Measurements from ENCODE around the gene LDLRAD1. TPM values are rescaled to one million over a fixed set of nuclear protein-coding genes. Genes with fewer than 3 reads are reported as not detected.
"Not testable (repeated sequence)": the region's sequence is repeated elsewhere in the genome, so short reads cannot be mapped to it uniquely, and the experiment has no call there.

Gene LDLRAD1
- not detected in 2 replicates for total RNA-seq

- no peak for DNase-seq (ENCODE audit: low read depth)
Observed at GRCh38 chr1:54017979-54018378, at the start of gene LDLRAD1. Gene LDLRAD1 (minus strand): TSS chr1:54018186. CDS start chr1:54018112, 74 bp downstream.

- DNase-seq (ENCODE audit: low read depth), result no peak
Observed at GRCh38 chr1:54064299-54064698, 46.3 kb upstream of the LDLRAD1 start.

GRCh38 chr1:54054438-54054749 is 36.4 kb upstream of the LDLRAD1 start:
- DNase-seq (ENCODE audit: low read depth), result peak; percentile 7

GRCh38 chr1:54053745-54054437 is 35.9 kb upstream of the LDLRAD1 start:
- peak; percentile 13 for DNase-seq (ENCODE audit: low read depth)

- peak; percentile 98 for DNase-seq (ENCODE audit: low read depth)
Observed at GRCh38 chr1:54052934-54053744, 35.2 kb upstream of the LDLRAD1 start, which contains the start of the genes TCEANC2 and TMEM59. Gene TCEANC2 (plus strand): TSS chr1:54053608. CDS start chr1:54054423, 815 bp downstream. Gene TMEM59 (minus strand): TSS chr1:54053204. CDS start chr1:54053188, 16 bp downstream.

GRCh38 chr1:54052431-54052933 is 34.5 kb upstream of the LDLRAD1 start:
- DNase-seq (ENCODE audit: low read depth), result peak; percentile 72

GRCh38 chr1:54051933-54052430 is 34.0 kb upstream of the LDLRAD1 start:
- peak; percentile 23 for DNase-seq (ENCODE audit: low read depth)

- not testable (repeated sequence) for DNase-seq (ENCODE audit: low read depth)
Observed at GRCh38 chr1:54050435-54050834, 32.4 kb upstream of the LDLRAD1 start.

GRCh38 chr1:54047384-54048305 is 29.7 kb upstream of the LDLRAD1 start:
- DNase-seq (ENCODE audit: low read depth), result no peak

- DNase-seq (ENCODE audit: low read depth), result no peak
Observed at GRCh38 chr1:54046671-54047383, 28.8 kb upstream of the LDLRAD1 start.

- no peak for DNase-seq (ENCODE audit: low read depth)
Observed at GRCh38 chr1:54045496-54045895, 27.5 kb upstream of the LDLRAD1 start.

- no peak for DNase-seq (ENCODE audit: low read depth)
Observed at GRCh38 chr1:54041806-54042205, 23.8 kb upstream of the LDLRAD1 start.

- DNase-seq (ENCODE audit: low read depth), result no peak
Observed at GRCh38 chr1:54037476-54037875, 19.5 kb upstream of the LDLRAD1 start.

GRCh38 chr1:54028306-54029251 is 10.6 kb upstream of the LDLRAD1 start:
- DNase-seq (ENCODE audit: low read depth), result no peak

GRCh38 chr1:54027848-54028247 is 9.9 kb upstream of the LDLRAD1 start:
- no peak for DNase-seq (ENCODE audit: low read depth)

- DNase-seq (ENCODE audit: low read depth), result not testable (repeated sequence)
Observed at GRCh38 chr1:54024811-54025210, 6.8 kb upstream of the LDLRAD1 start.

- DNase-seq (ENCODE audit: low read depth), result no peak
Observed at GRCh38 chr1:54024358-54024757, 6.4 kb upstream of the LDLRAD1 start.

- not testable (repeated sequence) for DNase-seq (ENCODE audit: low read depth)
Observed at GRCh38 chr1:54019562-54020176, 1.7 kb upstream of the LDLRAD1 start.

- no peak for DNase-seq (ENCODE audit: low read depth)
Observed at GRCh38 chr1:54018635-54019034, 649 bp upstream of the LDLRAD1 start.

Measured in renal cortical epithelial cell (primary cell).